HG02763 (cell line): ENCODE data around the gene DNAH17.

ENCODE experiments used
- ATAC-seq: cut with Tn5 transposase; IDR thresholded peaks from one replicate; pipeline ENCODE4 v1.9.1; 2021; ENCODE audit warnings: mild to moderate bottlenecking, moderate library complexity; ENCODE audit not compliant: unreplicated experiment

DNAH17 gene

GRCh38 chr17:78399693-78400144, 177.5 kb downstream of the DNAH17 start:
- no peak for ATAC-seq

GRCh38 chr17:78399028-78399692, 178.0 kb downstream of the DNAH17 start:
- ATAC-seq, result no peak

DNA sequence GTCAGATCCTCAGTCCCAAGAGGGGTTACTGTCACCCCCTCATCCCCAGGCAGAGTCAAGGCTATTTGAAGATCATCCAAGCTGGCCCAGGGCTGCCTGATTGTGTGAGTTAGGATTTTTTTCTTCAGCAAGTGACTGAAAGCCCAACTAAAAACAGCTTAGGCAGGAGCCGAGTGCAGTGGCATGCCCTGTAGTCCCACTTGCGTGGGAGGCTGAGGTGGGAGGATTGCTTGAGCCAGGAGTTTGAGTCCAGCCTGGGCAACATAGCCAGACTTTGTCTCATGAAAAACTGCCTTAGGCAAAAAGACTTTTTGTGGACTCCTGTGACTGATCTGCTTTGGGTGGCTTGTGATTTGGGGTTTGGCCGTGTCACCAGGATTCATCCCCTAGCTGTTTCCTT, 178.8 kb downstream of the DNAH17 start:
- no peak for ATAC-seq

- no peak for ATAC-seq
These were observed 179.5 kb downstream of the DNAH17 start for GRCh38 chr17:78397681-78398101.

DNA sequence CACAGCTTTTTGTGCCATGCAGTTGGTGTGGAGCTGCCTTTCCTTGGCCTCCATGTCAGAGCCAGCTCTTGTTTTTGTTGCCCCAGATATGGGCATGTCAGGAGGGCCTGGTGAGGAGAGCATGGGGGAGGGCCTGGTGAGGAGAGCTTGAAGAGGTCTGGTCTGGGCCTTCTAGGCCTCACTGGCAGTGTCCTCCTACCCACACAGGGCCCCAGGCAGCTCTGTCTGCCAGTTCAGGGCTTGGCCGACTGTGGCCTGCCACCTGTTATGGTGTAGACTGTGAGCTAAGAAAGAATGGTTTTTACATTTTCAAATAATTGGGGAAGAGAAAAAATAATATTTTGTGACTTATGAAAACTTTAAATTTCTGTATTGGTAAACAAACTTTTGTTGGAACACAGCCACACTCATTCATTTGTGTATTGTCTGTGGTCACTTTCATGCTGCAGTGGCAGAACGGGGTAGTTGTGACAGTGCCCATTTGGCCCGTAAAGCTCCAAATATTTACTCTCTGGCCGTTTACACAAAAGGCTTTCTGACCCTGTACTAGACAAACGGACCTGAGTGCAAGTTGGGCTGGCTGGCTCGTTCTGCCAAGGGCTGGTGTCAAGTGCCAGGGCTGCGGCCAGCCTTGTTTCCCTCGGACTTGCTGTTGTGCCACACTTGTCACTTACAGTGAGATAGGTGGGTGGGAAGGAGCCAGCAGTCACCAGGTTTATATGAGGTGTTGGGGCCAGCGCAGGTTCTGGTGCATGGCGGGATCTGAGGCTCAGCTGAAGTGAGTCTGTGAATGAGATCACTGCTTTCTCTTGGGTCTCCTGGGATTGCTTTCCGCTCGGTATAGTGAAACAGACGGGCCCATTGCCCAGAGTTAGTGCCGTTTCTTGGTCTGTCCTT, 180.5 kb downstream of the DNAH17 start:
- ATAC-seq, result no peak

DNA sequence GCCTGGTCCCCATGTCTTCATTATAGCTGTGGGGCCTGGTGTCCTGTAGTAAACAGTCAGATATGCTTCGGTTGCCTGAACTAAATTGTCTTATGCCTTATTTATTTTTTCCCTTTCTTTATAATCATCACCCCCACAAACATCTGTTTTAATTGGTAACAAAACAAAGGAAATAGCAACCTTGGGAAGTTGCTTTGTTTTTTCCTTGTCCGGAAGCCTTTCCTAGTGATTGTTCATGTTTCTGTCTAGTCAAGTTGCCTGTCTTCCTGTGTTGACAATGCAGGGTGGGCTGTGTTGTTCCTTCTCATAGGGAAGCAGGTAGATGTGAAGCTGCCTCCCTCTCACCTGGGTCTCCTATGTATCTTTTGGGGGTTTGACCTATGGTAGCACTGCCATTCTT, 182.0 kb downstream of the DNAH17 start:
- no peak for ATAC-seq

- ATAC-seq, result no peak
These were observed 183.0 kb downstream of the DNAH17 start for GRCh38 chr17:78394209-78394608.

DNA sequence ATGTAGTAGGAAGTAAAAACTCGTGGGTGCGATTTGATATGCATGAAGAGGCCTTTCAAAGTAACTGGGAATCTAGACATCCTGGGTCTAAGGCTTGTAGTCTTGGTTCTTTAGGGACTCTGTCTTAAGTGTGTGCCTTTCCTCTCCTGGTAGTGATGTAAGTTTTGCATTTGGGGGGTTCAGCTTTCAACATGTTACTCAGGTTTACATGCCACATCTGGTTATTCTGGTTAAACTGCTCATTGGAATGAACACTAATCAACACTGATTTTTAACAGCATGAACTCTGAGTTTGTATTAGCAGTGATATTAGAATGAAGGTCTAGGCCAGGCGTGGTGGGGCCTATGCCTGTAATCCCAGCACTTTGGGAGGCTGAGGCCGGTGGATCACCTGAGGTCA, 183.6 kb downstream of the DNAH17 start:
- ATAC-seq, result no peak

DNA sequence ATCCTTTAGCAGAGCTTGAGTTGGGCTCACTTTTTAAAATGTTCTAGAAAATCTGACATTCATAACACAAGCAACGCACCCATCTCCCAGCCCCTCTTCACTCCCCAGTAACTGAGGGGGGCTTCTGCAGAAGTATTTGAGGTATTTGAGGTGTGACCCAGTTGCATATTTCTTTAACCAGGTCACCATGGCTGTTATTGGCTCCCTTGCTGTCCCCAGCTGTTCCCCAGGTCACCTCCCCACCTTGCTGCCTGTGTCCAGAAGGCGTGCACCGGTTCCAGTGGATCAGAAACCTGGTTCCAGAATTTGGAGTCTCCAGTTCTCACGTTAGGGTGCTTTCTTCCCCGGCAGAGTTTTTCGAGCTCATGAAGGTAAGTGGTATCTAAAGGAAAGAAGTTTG, 184.9 kb downstream of the DNAH17 start:
- ATAC-seq, result no peak

DNA sequence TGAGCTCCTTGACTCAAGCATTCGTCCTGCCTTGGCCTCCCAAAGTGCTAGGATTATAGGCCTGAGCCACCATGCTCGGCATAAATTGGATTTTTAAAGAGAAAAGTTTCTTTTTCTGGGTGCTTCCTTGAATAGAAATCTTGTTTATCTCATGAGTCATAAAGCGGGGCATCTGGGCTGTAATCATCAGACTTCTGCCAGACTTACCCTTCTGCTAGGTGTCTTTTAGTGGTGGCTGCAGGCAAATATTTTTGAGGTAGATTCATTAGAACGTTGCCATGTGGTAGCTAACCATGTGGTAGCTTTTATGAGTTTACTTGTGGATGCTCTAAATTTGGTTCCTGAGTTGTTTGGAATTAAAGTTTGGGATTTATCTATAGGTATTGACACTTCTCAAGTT, 185.4 kb downstream of the DNAH17 start:
- ATAC-seq, result no peak

GRCh38 chr17:78391051-78391431, 186.2 kb downstream of the DNAH17 start:
- ATAC-seq, result no peak

DNA sequence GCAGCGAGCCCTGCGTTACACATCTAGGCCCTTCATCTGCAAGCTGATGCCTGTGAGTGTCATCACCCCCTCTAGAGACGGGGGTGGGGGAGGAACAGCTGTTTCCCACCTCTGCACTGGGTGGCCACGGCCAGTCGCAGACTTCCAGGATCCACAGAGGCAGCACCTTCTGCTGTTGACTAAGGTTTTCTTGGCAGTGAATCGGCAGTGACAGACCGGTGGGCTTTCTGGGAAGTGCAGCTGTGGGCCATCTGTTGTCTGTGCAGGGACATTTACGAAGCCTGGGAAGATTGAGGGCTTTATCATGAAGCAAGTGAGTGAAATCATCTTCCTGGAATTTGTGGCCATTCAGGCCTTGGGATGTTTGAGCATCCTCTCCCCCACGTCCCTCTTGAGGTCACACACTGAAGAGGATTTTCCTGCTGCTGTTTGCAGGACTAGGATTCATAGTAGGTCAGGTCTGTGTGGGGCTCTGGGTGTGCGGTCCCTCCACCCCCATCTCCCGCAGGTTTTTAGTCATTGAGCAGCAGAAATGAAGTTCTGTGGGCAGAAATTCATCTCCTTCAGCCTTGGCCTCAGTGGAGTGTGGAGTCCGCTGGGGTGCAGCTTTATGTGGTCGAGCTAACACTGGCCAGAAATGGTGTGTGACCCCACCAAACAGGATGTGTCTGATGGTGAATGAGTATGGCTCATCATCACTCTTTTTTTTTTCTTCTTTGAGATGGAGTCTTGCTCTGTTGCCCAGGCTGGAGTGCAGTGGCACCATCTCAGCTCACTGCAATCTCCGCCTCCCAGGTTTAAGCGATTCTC, 186.8 kb downstream of the DNAH17 start:
- ATAC-seq, result no peak

GRCh38 chr17:78387977-78388941, 188.9 kb downstream of the DNAH17 start:
- ATAC-seq, result peak; percentile 28

DNA sequence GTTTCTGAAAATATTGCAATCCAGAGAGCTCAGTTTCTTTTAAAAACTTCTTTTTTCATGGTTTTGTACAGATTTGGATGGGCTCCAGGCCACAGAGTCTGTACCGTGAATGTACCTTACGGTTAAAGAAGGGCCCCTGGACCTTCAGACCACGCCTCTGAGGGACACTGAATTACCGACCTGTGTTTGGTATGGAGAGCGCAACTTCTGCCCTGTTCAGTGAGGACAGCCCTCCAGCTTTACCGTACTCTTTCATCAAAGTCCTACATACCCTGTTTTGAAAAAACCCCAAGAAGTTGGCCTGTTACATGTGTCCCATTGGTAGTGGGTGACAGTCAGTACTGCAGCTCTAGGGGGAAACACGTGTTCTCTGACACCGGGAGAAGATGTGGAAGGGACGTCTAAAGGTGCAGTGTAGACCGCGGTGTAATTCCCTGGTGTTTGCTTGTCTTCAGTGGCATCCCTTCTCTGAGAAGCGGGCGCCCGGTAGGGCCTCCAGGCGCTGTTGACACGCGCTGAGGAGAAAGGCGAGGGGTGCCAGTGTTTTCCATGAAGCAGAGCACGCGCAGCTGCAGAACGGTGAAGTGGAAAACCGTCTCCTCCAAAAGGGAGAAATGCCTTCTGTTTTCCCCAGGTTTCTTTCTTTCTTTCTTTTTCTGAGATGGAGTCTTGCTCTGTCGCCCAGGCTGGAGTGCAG, 192.6 kb downstream of the DNAH17 start:
- no peak for ATAC-seq

DNA sequence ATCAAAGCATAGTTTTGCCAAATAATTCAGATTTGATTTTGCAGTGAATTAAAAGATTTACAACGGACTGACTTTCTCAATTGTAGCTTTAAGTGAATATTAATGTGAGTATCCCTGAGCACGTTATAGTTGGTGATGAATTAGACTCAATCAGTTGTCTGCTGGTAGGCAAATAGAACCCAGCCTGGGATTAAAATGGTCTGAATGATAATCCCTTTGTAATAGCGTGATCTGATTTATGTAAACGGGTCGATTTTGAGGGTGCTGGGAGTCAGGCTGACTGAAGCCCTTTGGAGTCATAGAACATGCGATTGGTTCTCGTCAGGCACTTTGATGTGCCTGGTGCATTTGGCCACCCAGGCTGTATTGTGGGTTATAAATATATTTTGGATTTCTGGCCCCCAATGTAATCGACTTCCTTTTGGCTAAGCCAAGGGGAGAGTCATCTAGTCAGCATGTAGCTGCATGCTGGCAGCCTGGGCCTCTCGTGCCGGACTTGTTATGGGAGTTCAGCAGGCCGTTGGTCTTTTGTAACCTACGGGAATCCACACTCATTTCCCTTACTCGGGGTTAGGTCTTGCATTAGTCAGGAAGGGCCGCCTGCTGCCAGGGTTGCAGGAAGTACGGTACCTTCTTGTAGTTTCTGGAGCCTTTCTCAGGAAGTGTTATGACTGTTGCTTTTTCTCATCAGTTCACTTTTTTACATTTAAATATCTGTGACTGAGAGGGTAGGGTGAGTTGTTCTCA, 193.3 kb downstream of the DNAH17 start:
- no peak for ATAC-seq

DNA sequence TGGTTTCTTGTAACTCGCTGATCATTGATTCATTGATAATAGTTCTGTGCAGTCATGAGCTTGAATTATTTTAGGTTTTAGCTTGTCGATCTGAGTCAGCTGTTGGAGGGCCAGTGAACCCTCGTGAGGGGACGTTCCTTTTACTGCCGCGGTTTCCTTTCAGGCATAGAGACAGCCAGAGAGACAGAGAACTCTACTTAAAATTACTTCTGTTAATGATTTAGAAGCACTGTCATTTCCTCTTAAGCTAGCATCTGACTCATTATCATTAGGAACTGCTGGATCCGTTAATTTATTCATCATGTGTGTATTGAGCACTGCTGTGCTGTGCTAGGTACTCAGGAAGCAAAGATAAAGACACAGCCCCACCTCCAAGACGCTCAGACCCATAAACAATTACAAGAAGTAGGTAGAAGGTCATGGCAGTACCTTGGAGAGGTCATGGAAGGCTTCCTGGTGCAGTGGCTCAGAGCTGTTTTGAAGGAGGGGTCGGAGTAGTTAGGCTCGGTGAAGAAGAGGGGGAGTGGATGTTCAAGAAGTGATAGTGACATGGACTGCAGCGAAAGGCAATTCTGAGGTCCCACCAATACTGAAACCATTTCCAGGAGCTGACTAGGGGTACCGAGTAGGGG, 195.5 kb downstream of the DNAH17 start:
- no peak for ATAC-seq

GRCh38 chr17:78380370-78380769, 196.8 kb downstream of the DNAH17 start:
- ATAC-seq, result no peak

GRCh38 chr17:78379131-78379491, 198.1 kb downstream of the DNAH17 start:
- no peak for ATAC-seq
